RWPE1 (cell line): ENCODE results near the gene PGAP2.

Source experiments
- CTCF ChIA-PET: fragments of 350-600 bp; sonication (Branson Sonifier 250); formaldehyde crosslinking; extraction: SDS; loops from one replicate; lab custom pipeline; 2021; lab: Yijun Ruan, JAX
- POLR2A ChIA-PET: fragments of 400-600 bp; formaldehyde crosslinking; extraction: SDS; loops from one replicate; lab custom pipeline; 2020; ENCODE audit warnings: antibody characterized with exemption; ENCODE audit not compliant: low non-redundant PET; lab: Yijun Ruan, JAX
- DNase-seq: peaks from one replicate; pipeline ENCODE4 v3.0.0; 2012; ENCODE audit warnings: low spot score
- H3K27ac ChIP-seq: fragments of 450-650 bp; 2 replicates; pipeline ENCODE4 v1.5.1; 2017
- TF ChIP-seq, protein P1 (sequence below): fragments of 450-650 bp; conservative IDR thresholded peaks from 2 replicates; pipeline ENCODE4 v1.5.1; 2017; ENCODE audit warnings: low read depth, mild to moderate bottlenecking

Gene PGAP2

DNA sequence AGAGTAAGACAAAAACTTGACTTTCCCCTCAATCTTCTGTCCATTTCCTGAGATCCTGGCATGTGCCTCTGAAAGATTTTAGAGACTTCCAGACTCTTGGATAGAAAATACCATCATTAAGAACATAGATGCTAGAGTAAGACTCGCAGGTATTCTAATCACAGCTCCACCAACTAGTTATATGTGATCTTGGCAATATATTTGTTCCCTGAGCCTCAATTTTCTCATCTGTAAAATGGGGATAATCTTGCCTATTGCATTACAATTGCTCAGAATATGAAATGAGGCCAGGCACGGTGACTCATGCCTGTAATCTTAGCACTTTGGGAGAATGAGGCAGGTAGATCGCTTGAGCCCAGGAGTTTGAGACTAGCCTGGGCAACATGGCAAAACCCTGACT, 21.7 kb downstream of the PGAP2 start:
- H3K27ac ChIP-seq, result no peak overlapping the region
- TF ChIP-seq, protein P1, sequence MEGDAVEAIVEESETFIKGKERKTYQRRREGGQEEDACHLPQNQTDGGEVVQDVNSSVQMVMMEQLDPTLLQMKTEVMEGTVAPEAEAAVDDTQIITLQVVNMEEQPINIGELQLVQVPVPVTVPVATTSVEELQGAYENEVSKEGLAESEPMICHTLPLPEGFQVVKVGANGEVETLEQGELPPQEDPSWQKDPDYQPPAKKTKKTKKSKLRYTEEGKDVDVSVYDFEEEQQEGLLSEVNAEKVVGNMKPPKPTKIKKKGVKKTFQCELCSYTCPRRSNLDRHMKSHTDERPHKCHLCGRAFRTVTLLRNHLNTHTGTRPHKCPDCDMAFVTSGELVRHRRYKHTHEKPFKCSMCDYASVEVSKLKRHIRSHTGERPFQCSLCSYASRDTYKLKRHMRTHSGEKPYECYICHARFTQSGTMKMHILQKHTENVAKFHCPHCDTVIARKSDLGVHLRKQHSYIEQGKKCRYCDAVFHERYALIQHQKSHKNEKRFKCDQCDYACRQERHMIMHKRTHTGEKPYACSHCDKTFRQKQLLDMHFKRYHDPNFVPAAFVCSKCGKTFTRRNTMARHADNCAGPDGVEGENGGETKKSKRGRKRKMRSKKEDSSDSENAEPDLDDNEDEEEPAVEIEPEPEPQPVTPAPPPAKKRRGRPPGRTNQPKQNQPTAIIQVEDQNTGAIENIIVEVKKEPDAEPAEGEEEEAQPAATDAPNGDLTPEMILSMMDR, result no peak
- ChIA-PET CTCF (no interaction called here), POLR2A (no interaction called here)
- no peak for DNase-seq

DNA sequence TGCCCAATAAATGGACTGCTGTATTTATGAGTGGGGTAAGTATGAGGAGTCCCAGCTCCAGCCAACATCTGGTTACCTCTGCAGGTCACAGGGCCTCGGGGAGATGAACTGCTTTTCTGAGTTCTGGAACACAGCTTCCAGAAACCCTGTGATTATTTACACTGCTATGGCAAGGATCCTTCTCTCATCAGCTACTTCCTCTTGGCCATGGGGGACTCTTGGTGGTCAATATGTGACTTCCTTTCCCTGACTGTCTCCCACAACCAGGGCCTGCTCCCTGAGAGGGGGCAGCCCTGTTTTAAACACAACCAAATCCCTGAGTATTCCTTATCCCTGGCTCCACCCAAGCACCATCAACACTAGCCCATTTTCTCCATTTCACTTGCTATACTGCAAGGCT, 22.4 kb downstream of the PGAP2 start:
- CTCF ChIA-PET, result no interaction called here
- POLR2A ChIA-PET, result no interaction called here
- DNase-seq, result no peak
- TF ChIP-seq, protein P1, result no peak
- no peak overlapping the region for H3K27ac ChIP-seq

DNA sequence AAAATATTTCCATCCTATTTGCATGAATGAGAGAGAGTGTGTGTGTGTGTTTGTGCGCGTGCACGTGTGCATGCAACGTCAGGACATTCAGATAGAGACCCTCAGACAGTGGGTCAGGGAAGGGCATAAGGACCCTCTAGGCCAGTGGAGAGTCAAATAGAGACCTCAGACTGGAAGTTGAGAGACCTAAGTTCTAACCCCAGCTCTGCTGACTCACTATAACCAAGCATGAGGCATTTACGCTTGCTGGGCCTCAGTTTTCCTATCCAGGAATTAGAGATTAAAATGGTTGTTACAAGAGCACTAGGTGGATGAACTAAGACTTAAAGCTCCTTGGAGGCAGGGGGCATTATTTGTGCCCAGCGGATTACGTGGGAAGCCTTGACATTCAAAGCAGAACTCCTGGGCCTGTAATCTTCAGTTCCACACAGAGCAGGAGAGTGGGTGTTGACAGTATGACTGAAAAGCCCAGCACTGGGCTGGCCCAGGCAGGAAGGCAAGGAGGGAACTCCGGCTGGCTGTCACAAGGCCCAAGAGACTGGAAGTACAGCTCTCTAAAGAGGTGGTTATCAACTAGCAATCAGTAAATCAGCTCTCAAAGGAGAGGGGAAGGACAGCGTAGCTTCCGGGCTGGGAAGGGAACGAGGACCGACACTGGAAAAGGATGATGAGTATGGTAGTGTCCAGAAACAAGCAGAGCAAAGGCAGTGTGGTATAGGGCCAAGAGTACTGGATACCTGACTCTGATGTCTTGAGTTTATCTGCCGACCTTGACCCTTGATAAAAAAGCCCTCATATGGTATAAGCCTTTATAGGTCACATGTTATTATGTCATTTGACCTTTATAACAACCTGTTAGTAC, 23.2 kb downstream of the PGAP2 start:
- CTCF ChIA-PET, result interaction anchor here (1.3 kb wide), 1 partner anchor 9 kb away, joined by 3 read pairs; the partner anchor contains the start of gene RHOG
- TF ChIP-seq, protein P1, result no peak
- no peak for DNase-seq
- H3K27ac ChIP-seq, result peak overlapping the region; percentile 26; the same call in 1 of the 2 replicates
- POLR2A ChIA-PET, result no interaction called here

DNA sequence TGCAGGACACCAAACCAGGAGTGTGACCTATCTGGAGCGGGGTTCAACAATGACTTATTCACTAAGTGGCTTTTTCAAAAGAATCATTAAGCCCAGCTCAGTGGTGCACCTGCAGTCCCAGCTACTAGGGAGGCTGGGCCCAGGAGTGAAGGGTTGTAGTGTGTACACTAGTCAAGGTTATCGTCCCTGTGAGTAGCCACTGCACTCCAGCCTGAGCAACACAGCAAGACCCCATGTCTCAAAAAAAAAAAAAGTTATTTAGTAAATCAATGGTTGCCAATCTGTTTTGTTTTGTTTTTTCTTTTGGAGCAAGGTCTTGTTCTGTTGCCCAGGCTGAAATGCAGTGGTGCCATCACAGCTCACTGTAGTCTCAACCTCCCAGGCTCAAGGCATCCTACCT, 24.5 kb downstream of the PGAP2 start:
- ChIA-PET CTCF (no interaction called here), POLR2A (no interaction called here)
- no peak overlapping the region for H3K27ac ChIP-seq
- no peak for DNase-seq
- TF ChIP-seq, protein P1, result no peak

DNA sequence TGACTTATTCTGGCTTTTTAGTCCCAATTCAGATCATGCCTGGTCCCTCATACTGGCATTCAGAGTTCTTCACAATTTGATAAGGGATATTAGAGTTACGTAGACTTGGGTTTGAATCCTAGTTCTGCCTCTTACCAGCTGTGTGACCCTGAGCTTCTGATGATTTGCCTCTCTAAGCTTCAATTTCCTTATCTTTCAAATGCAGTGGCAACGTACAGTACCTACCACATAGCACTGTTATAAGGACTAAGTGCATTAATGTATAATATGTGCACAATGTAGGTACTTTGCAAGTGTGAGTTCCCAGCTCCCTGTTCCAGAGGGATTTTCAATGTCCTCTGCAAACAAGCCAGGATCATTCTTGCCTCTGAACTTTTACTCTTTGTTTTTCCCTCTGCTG, 25.1 kb downstream of the PGAP2 start:
- TF ChIP-seq, protein P1, result no peak
- ChIA-PET CTCF (no interaction called here), POLR2A (no interaction called here)
- no peak overlapping the region for H3K27ac ChIP-seq
- no peak for DNase-seq

DNA sequence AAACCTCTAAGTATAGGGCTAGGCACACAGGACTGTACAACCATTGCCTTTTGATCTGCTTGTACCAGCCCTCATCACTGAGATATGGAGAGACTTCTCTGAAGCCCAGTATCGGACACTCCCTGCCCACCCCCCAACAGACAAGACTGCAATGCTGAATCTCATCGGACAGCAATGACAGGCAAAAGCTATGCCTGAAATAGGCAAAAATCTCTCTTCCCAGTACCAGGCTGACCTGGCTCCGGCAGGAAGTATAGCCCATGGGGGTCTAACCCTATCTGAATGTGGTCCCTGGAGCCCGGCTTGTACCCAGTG, 25.9 kb downstream of the PGAP2 start:
- no peak for DNase-seq
- POLR2A ChIA-PET, result no interaction called here
- no peak overlapping the region for H3K27ac ChIP-seq
- CTCF ChIA-PET, result interaction anchor here (0.6 kb wide), 1 partner anchor 109 kb away, joined by 6 read pairs; no protein-coding TSS in a partner anchor
- TF ChIP-seq, protein P1, result no peak
